Sigmoid colon (tissue), 7 donors: ENCODE data around the gene ZNF687. TPM values are rescaled to one million over a fixed set of nuclear protein-coding genes. Genes with fewer than 3 reads are reported as not detected.

Source experiments
- DNase-seq: peaks from one replicate; pipeline ENCODE4 v3.0.0-alpha.2; 2019
- H3K27ac ChIP-seq, 4 donors: fragments of 200-600 bp; sonication (generic); one replicate each; pipeline ENCODE4 v1.5.1; 2016 to 2019; ENCODE audit warnings: mild to moderate bottlenecking in 1 of 4
- H3K27me3 ChIP-seq, 3 donors: fragments of 200-600 bp; sonication (generic); one replicate each; pipeline ENCODE4 v1.5.1; 2019; ENCODE audit warnings: mild to moderate bottlenecking in 1 of 3
- H3K36me3 ChIP-seq, 4 donors: fragments of 200-600 bp; sonication (generic); one replicate each; pipeline ENCODE4 v1.5.1; 2016 to 2019
- H3K4me1 ChIP-seq, 4 donors: fragments of 200-600 bp; sonication (generic); one replicate each; pipeline ENCODE4 v1.5.1; 2017 to 2019
- H3K4me3 ChIP-seq, 4 donors: fragments of 200-600 bp; sonication (generic); one replicate each; pipeline ENCODE4 v1.5.1; 2017 to 2019; ENCODE audit warnings: mild to moderate bottlenecking in 2 of 4, moderate library complexity in 1 of 4
- H3K9me3 ChIP-seq, 4 donors: fragments of 200-600 bp in 3 of 4; sonication (generic) in 3 of 4; one replicate each; pipeline versions ENCODE4 v1.5.1 to v1.6.1; 2013 to 2019
- EP300 ChIP-seq, 4 donors: sonication (generic); formaldehyde crosslinking; IDR thresholded peaks; one replicate each; pipeline ENCODE4 v1.6.1; 2017; ENCODE audit warnings: antibody characterized with exemption in 4 of 4
- POLR2A ChIP-seq, 2 donors: fragments of 450-650 bp; IDR thresholded peaks; one replicate each; pipeline ENCODE4 v1.6.1; 2016; ENCODE audit warnings: antibody characterized with exemption in 2 of 2, mild to moderate bottlenecking in 2 of 2, moderate library complexity in 2 of 2
- POLR2AphosphoS5 ChIP-seq, 4 donors: sonication (generic); formaldehyde crosslinking; IDR thresholded peaks; one replicate each; pipeline ENCODE4 v1.6.1; 2017; ENCODE audit warnings: antibody characterized with exemption in 4 of 4
- WGBS, 2 donors: extraction: QIAGEN DNeasy Blood & Tissue Kit; methylation state at CpG; one replicate each; pipeline ENCODE4 v1.1.7; 2013; 5-methylcytosine and 5-hydroxymethylcytosine counted together
- intact Hi-C: fragments of 100-400 bp; cut with DNase I; formaldehyde crosslinking; loops from one replicate; pipeline ENCODE4 v1.15.1; 2023
- polyA plus RNA-seq, 3 donors: library from polyadenylated mRNA; stranded (reverse); fragments of 200-250 nt; gene quantifications; one replicate each; pipeline ENCODE4 v1.2.3, GENCODE V29; 2013
- total RNA-seq, 4 donors: library from RNA; depleted of rRNA; stranded (reverse); fragments of >200 nt; gene quantifications; one replicate each; pipeline ENCODE4 v1.1.0, GENCODE V29; 2016
- TF ChIP-seq, protein P1 (sequence below), 4 experiments: fragments of 450-650 bp in 3 of 4; fragments of 200-600 bp in 1 of 4; IDR thresholded peaks; one replicate each; pipeline ENCODE4 v1.5.1; 2016 to 2019; ENCODE audit warnings: antibody characterized with exemption in 4 of 4, mild to moderate bottlenecking in 3 of 4, moderate library complexity in 2 of 4
- donor health status: healthy with polysubstance abuse.
- donor health status: Bipolar disorder and iron deficiency.
- donor health status: healthy.

The ZNF687 gene
- total and polyA plus RNA-seq, 7 donors, result 6.6 to 24.2 (median 17.6) TPM

- peaks cover 51 to 70% (median 55%) of the 10 kb centered on the region in 4 donors for H3K36me3 ChIP-seq
- WGBS, 2 donors, result 90% methylated on average over 10 of the region's 10 CpGs
- intact Hi-C loops, result no loop called here
- no peak overlapping the region for H3K27ac ChIP-seq
- DNase-seq, result no peak
- H3K4me3 ChIP-seq, result no peak overlapping the region
- H3K9me3 ChIP-seq, result no peaks in the 10 kb centered on the region
- H3K27me3 ChIP-seq, result no peaks in the 10 kb centered on the region
- peaks cover 2 to 25% (median 16%) of the 10 kb centered on the region in 4 donors for H3K4me1 ChIP-seq
- TF ChIP-seq POLR2A (IDR thresholded peaks at IDR 0.05) (no peak), EP300 (IDR thresholded peaks at IDR 0.05) (no peak), POLR2AphosphoS5 (IDR thresholded peaks at IDR 0.05) (no peak)
- TF ChIP-seq, protein P1, sequence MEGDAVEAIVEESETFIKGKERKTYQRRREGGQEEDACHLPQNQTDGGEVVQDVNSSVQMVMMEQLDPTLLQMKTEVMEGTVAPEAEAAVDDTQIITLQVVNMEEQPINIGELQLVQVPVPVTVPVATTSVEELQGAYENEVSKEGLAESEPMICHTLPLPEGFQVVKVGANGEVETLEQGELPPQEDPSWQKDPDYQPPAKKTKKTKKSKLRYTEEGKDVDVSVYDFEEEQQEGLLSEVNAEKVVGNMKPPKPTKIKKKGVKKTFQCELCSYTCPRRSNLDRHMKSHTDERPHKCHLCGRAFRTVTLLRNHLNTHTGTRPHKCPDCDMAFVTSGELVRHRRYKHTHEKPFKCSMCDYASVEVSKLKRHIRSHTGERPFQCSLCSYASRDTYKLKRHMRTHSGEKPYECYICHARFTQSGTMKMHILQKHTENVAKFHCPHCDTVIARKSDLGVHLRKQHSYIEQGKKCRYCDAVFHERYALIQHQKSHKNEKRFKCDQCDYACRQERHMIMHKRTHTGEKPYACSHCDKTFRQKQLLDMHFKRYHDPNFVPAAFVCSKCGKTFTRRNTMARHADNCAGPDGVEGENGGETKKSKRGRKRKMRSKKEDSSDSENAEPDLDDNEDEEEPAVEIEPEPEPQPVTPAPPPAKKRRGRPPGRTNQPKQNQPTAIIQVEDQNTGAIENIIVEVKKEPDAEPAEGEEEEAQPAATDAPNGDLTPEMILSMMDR (IDR thresholded peaks at IDR 0.05), result no peak
These were observed 4.7 kb downstream of the ZNF687 start for GRCh38 chr1:151286619-151287340.

DNA sequence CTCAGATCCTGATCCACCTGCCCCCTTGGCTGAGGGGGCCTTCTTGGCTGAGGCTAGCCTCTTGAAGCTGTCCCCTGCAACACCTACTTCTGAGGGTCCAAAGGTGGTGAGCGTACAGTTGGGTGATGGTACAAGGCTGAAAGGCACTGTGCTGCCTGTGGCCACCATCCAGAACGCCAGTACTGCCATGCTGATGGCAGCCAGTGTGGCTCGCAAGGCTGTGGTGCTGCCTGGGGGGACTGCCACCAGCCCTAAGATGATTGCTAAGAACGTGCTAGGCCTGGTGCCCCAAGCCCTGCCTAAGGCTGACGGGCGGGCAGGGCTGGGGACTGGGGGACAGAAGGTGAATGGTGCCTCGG is 5.2 kb downstream of the ZNF687 start:
- no peak for TF ChIP-seq POLR2A (IDR thresholded peaks at IDR 0.05)
- TF ChIP-seq, protein P1 (IDR thresholded peaks at IDR 0.05), result no peak
- no peak for TF ChIP-seq POLR2AphosphoS5 (IDR thresholded peaks at IDR 0.05)
- no peak for TF ChIP-seq EP300 (IDR thresholded peaks at IDR 0.05)
- 88 to 94% methylated on average over 7 of the region's 7 CpGs for WGBS, 2 donors

DNA sequence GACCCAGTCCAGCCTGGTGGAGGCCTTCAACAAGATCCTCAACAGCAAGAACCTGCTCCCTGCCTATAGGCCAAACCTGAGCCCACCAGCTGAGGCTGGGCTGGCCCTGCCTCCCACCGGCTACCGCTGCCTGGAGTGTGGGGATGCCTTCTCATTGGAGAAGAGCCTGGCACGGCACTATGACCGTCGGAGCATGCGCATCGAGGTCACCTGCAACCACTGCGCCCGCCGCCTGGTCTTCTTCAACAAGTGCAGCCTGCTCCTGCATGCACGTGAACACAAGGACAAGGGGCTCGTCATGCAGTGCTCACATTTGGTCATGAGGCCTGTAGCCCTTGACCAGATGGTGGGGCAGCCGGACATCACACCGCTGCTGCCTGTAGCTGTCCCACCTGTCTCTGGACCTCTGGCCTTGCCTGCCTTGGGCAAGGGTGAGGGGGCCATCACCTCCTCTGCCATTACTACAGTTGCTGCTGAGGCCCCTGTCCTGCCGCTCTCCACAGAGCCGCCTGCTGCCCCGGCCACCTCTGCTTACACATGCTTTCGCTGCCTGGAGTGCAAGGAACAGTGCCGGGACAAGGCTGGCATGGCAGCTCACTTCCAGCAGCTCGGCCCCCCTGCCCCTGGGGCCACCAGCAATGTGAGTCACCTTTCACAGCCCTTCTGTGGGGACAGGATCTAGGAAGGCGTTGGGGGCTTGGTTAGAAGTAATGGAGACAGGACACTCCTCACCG is 5.8 kb downstream of the ZNF687 start:
- intact Hi-C loops, result no loop called here
- no peaks in the 10 kb centered on the region for H3K27me3 ChIP-seq
- H3K4me1 ChIP-seq, result peaks cover 2 to 25% (median 14%) of the 10 kb centered on the region in 4 donors
- H3K36me3 ChIP-seq, result peaks cover 58 to 81% (median 66%) of the 10 kb centered on the region in 4 donors
- DNase-seq, result no peak
- H3K9me3 ChIP-seq, result no peaks in the 10 kb centered on the region
- H3K27ac ChIP-seq, result no peak overlapping the region
- WGBS, 2 donors, result 95 to 96% methylated on average over 22 of the region's 22 CpGs
- no peak overlapping the region for H3K4me3 ChIP-seq
- peak in 1 of 4 donors; percentile 13 for TF ChIP-seq POLR2AphosphoS5 (IDR thresholded peaks at IDR 0.05)
- TF ChIP-seq, protein P1 (IDR thresholded peaks at IDR 0.05), result no peak

More for the DNA sequence above, 5.2 kb downstream of the ZNF687 start:
- Histone ChIP-seq H3K4me3 (no peak overlapping the region), H3K36me3 (peaks cover 52 to 75% (median 60%) of the 10 kb centered on the region in 4 donors), H3K27ac (no peak overlapping the region), H3K9me3 (no peaks in the 10 kb centered on the region), H3K4me1 (peaks cover 2 to 25% (median 16%) of the 10 kb centered on the region in 4 donors), H3K27me3 (no peaks in the 10 kb centered on the region)
- intact Hi-C loops, result no loop called here
- no peak for DNase-seq

DNA sequence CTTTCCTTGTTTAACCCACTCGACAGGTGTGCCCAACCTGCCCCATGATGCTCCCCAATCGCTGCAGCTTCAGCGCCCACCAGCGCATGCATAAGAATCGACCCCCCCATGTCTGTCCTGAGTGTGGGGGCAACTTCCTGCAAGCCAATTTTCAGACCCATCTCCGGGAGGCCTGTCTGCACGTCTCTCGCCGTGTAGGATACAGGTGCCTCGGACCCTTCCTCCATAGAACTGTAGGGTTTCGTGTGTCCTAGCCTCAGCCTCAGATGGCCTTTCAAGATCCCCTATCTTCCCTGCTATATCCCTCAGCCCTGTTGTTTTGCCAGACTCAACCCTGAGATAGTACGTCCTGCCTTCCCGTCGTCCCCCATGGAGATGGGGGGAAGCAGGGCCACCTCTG is 6.4 kb downstream of the ZNF687 start:
- DNase-seq, result no peak
- no peak overlapping the region for H3K4me3 ChIP-seq
- peaks cover 62 to 87% (median 71%) of the 10 kb centered on the region in 4 donors for H3K36me3 ChIP-seq
- no peak overlapping the region for H3K27ac ChIP-seq
- peaks cover 2 to 19% (median 9%) of the 10 kb centered on the region in 4 donors for H3K4me1 ChIP-seq
- intact Hi-C loops, result no loop called here
- no peaks in the 10 kb centered on the region for H3K9me3 ChIP-seq
- TF ChIP-seq EP300 (IDR thresholded peaks at IDR 0.05) (no peak), POLR2A (IDR thresholded peaks at IDR 0.05) (no peak), POLR2AphosphoS5 (IDR thresholded peaks at IDR 0.05) (no peak)
- TF ChIP-seq, protein P1 (IDR thresholded peaks at IDR 0.05), result no peak
- H3K27me3 ChIP-seq, result no peaks in the 10 kb centered on the region
- WGBS, 2 donors, result 88 to 93% methylated on average over 14 of the region's 14 CpGs
